ENCODE data around the gene SLC44A5. TPM values are rescaled to one million over a fixed set of nuclear protein-coding genes. Genes with fewer than 3 reads are reported as not detected.
"Not testable (repeated sequence)": the region's sequence is repeated elsewhere in the genome, so short reads cannot be mapped to it uniquely, and the experiment has no call there.

SLC44A5 gene
- total RNA-seq, 1 experiment from 2014 or later = 2.4 TPM

- H3K36me3 Mint-ChIP-seq (ENCODE audit: insufficient read depth in 1 of 3, low read depth in 3 of 3) = peaks cover 0 to 12% (median 0%) of the 10 kb centered on the region in 3 experiments; a peak in 3 of 7 replicates
- no CpG with 5 or more reads among the region's 1 CpG for WGBS (ENCODE audit: extremely low coverage, insufficient read length, low lambda C conversion rate)
Observed at GRCh38 chr1:75655931-75656330, 45.0 kb upstream of the SLC44A5 start.

GRCh38 chr1:75647183-75647582, 36.3 kb upstream of the SLC44A5 start:
- not testable (repeated sequence) for H3K23me2 ChIP-seq (ENCODE audit: insufficient read length, low read depth, low read length, poor library complexity, severe bottlenecking); DNase-seq; H2BK5ac ChIP-seq (ENCODE audit: insufficient read length, low read length); H3K79me1 ChIP-seq (ENCODE audit: insufficient read depth, low read depth, low read length, poor library complexity, severe bottlenecking); H3K9me3 ChIP-seq (ENCODE audit: control insufficient read depth, low read depth, low read length); H4K20me1 ChIP-seq (ENCODE audit: control insufficient read depth, insufficient read depth, insufficient read length); H3K4me2 ChIP-seq (ENCODE audit: insufficient read depth, insufficient read length, low read length); H3T11ph ChIP-seq (ENCODE audit: low read length); H2BK120ac ChIP-seq (ENCODE audit: low read depth, low read length, poor library complexity, severe bottlenecking); H3K14ac ChIP-seq (ENCODE audit: insufficient read depth, low read length); H3K79me2 ChIP-seq (ENCODE audit: insufficient read depth, low read length); H3K9ac ChIP-seq (ENCODE audit: extremely low read depth, insufficient read length, low read length); H3K23ac ChIP-seq (ENCODE audit: insufficient read length, low read depth, low read length); H3K27me3 ChIP-seq (ENCODE audit: insufficient read depth, low read length); H2BK20ac ChIP-seq (ENCODE audit: low read depth, low read length, poor library complexity, severe bottlenecking); H4K8ac ChIP-seq (replicated peaks; ENCODE audit: insufficient read length, low read depth, low read length); H3K4ac ChIP-seq (ENCODE audit: low read depth, low read length); H3K27ac ChIP-seq (ENCODE audit: insufficient read length, low read depth, low read length); H3K56ac ChIP-seq (ENCODE audit: insufficient read length, low read depth, low read length); H3K4me1 ChIP-seq (ENCODE audit: insufficient read depth, low read length); H3K18ac ChIP-seq (ENCODE audit: insufficient read length, low read depth, low read length); H3K4me1 Mint-ChIP-seq; H4K5ac ChIP-seq (ENCODE audit: insufficient read length, low read depth, low read length); H3K27me3 Mint-ChIP-seq (ENCODE audit: low read depth); H2AK5ac ChIP-seq (ENCODE audit: insufficient read length, low read length); H2AFZ ChIP-seq (ENCODE audit: low read length); H4K91ac ChIP-seq (ENCODE audit: insufficient read length, low read depth, low read length); H3K27ac Mint-ChIP-seq; H2BK15ac ChIP-seq (ENCODE audit: low read depth, low read length); H2BK12ac ChIP-seq (ENCODE audit: insufficient read length, low read depth, low read length); H3K4me3 Mint-ChIP-seq
- WGBS (ENCODE audit: extremely low coverage, insufficient read length, low lambda C conversion rate) = no CpG with 5 or more reads among the region's 2 CpGs
- peaks cover 19 to 20% of the 10 kb centered on the region in 2 experiments for H3K9me3 Mint-ChIP-seq
- H3K36me3 Mint-ChIP-seq (ENCODE audit: insufficient read depth in 1 of 3, low read depth in 3 of 3) = peaks cover 9 to 22% (median 18%) of the 10 kb centered on the region in 3 experiments; a peak in 6 of 7 replicates

More at GRCh38 chr1:75655931-75656330, 45.0 kb upstream of the SLC44A5 start:
- DNase-seq = no peak
- no peak overlapping the region for H3K4ac ChIP-seq (ENCODE audit: low read depth, low read length)
- no peaks in the 10 kb centered on the region for H3K79me2 ChIP-seq (ENCODE audit: insufficient read depth, low read length)
- Mint-ChIP-seq H3K4me1 (no peaks in the 10 kb centered on the region), H3K27ac (no peak overlapping the region), H3K9me3 (peaks cover 4 to 10% of the 10 kb centered on the region in 2 experiments; a peak in 4 of 5 replicates), H3K4me3 (no peak overlapping the region), H3K27me3 (ENCODE audit: low read depth) (no peaks in the 10 kb centered on the region)
- no peak overlapping the region for H2BK15ac ChIP-seq (ENCODE audit: low read depth, low read length)
- no peak overlapping the region for H4K8ac ChIP-seq (replicated peaks; ENCODE audit: insufficient read length, low read depth, low read length)
- H3K27me3 ChIP-seq (ENCODE audit: insufficient read depth, low read length) = no peaks in the 10 kb centered on the region
- H3K9ac ChIP-seq (ENCODE audit: extremely low read depth, insufficient read length, low read length) = no peak overlapping the region
- H3K27ac ChIP-seq (ENCODE audit: insufficient read length, low read depth, low read length) = no peak overlapping the region
- no peaks in the 10 kb centered on the region for H3K4me1 ChIP-seq (ENCODE audit: insufficient read depth, low read length)
- no peak overlapping the region for H3K56ac ChIP-seq (ENCODE audit: insufficient read length, low read depth, low read length)
- no peak overlapping the region for H2AK5ac ChIP-seq (ENCODE audit: insufficient read length, low read length)
- no peak overlapping the region for H3K23ac ChIP-seq (ENCODE audit: insufficient read length, low read depth, low read length)
- H4K5ac ChIP-seq (ENCODE audit: insufficient read length, low read depth, low read length) = no peak overlapping the region
- no peak overlapping the region for H4K91ac ChIP-seq (ENCODE audit: insufficient read length, low read depth, low read length)
- no peak overlapping the region for H2BK5ac ChIP-seq (ENCODE audit: insufficient read length, low read length)
- no peaks in the 10 kb centered on the region for H3K9me3 ChIP-seq (ENCODE audit: control insufficient read depth, low read depth, low read length)
- TF ChIP-seq CTCF (conservative IDR thresholded peaks at IDR 0.05) = no peak
- H3K79me1 ChIP-seq (ENCODE audit: insufficient read depth, low read depth, low read length, poor library complexity, severe bottlenecking) = no peaks in the 10 kb centered on the region
- no peaks in the 10 kb centered on the region for H4K20me1 ChIP-seq (ENCODE audit: control insufficient read depth, insufficient read depth, insufficient read length)
- no peaks in the 10 kb centered on the region for H3K23me2 ChIP-seq (ENCODE audit: insufficient read length, low read depth, low read length, poor library complexity, severe bottlenecking)
- no peak overlapping the region for H2AFZ ChIP-seq (ENCODE audit: low read length)
- H3T11ph ChIP-seq (ENCODE audit: low read length) = no peak overlapping the region
- no peak overlapping the region for H3K4me2 ChIP-seq (ENCODE audit: insufficient read depth, insufficient read length, low read length)
- no peak overlapping the region for H3K14ac ChIP-seq (ENCODE audit: insufficient read depth, low read length)
- H2BK12ac ChIP-seq (ENCODE audit: insufficient read length, low read depth, low read length) = no peak overlapping the region
- no peak overlapping the region for H2BK20ac ChIP-seq (ENCODE audit: low read depth, low read length, poor library complexity, severe bottlenecking)
- no peak overlapping the region for H3K18ac ChIP-seq (ENCODE audit: insufficient read length, low read depth, low read length)
- H2BK120ac ChIP-seq (ENCODE audit: low read depth, low read length, poor library complexity, severe bottlenecking) = no peak overlapping the region
